ENCODE results near the gene RAD51.

RAD51 gene

GRCh38 chr15:40723919-40724318 is 28.9 kb downstream of the RAD51 start:
- DNase-seq = no peak

GRCh38 chr15:40731034-40731433 is 36.1 kb downstream of the RAD51 start:
- DNase-seq = no peak

- no peak for DNase-seq
Measured at GRCh38 chr15:40736575-40736974, 41.6 kb downstream of the RAD51 start.

GRCh38 chr15:40737048-40737447 is 42.1 kb downstream of the RAD51 start:
- no peak for DNase-seq

GRCh38 chr15:40739047-40739446 is 44.1 kb downstream of the RAD51 start:
- DNase-seq = no peak

GRCh38 chr15:40739854-40740253 is 44.9 kb downstream of the RAD51 start:
- DNase-seq = no peak

- no peak for DNase-seq
Measured at GRCh38 chr15:40743485-40743901, 48.5 kb downstream of the RAD51 start.

- DNase-seq = no peak
Measured at GRCh38 chr15:40743921-40744814, 49.2 kb downstream of the RAD51 start.

GRCh38 chr15:40744815-40745152 is 49.8 kb downstream of the RAD51 start:
- DNase-seq = no peak

GRCh38 chr15:40746916-40747418 is 52.0 kb downstream of the RAD51 start:
- no peak for DNase-seq

GRCh38 chr15:40747685-40748631 is 53.0 kb downstream of the RAD51 start:
- no peak for DNase-seq

- DNase-seq = no peak
Measured at GRCh38 chr15:40749151-40749630, 54.2 kb downstream of the RAD51 start.

- no peak for DNase-seq
Measured at GRCh38 chr15:40750885-40751284, 55.9 kb downstream of the RAD51 start.

- DNase-seq = no peak
Measured at GRCh38 chr15:40751745-40752144, 56.8 kb downstream of the RAD51 start.

GRCh38 chr15:40754574-40754882 is 59.6 kb downstream of the RAD51 start:
- no peak for DNase-seq

- DNase-seq = peak; percentile 59 to 85
Measured at GRCh38 chr15:40754883-40755811, 60.2 kb downstream of the RAD51 start, which contains the start of gene RMDN3. Gene RMDN3 (minus strand): TSS chr15:40755254. CDS start chr15:40754783, 471 bp downstream.

GRCh38 chr15:40755812-40756208 is 60.8 kb downstream of the RAD51 start:
- no peak for DNase-seq

- DNase-seq = no peak
Measured at GRCh38 chr15:40756938-40757337, 62.0 kb downstream of the RAD51 start.

GRCh38 chr15:40759961-40760360 is 65.0 kb downstream of the RAD51 start:
- DNase-seq = no peak

- no peak for DNase-seq
Measured at GRCh38 chr15:40762919-40763800, 68.2 kb downstream of the RAD51 start.
